Medulla oblongata (tissue), 1 donor: ENCODE measurements around the gene NFS1.
A peak's percentile ranks its signal among the peaks of the same experiment; 100 is the strongest.

Source experiments
- DNase-seq: peaks from one replicate; pipeline ENCODE4 v3.0.0-alpha.2; 2015; ENCODE audit errors: extremely low spot score

The NFS1 gene

GRCh38 chr20:35680452-35681183 lies 18.5 kb downstream of the NFS1 start:
- no peak for DNase-seq

- DNase-seq, result no peak
Observed at GRCh38 chr20:35674921-35675320, 24.2 kb downstream of the NFS1 start.

GRCh38 chr20:35673884-35674283 lies 25.3 kb downstream of the NFS1 start:
- no peak for DNase-seq

- no peak for DNase-seq
Observed at GRCh38 chr20:35669681-35670080, 29.5 kb downstream of the NFS1 start.

- DNase-seq, result no peak
Observed at GRCh38 chr20:35669221-35669620, 29.9 kb downstream of the NFS1 start.

GRCh38 chr20:35665949-35666288 lies 33.2 kb downstream of the NFS1 start:
- no peak for DNase-seq

GRCh38 chr20:35664466-35665206 lies 34.5 kb downstream of the NFS1 start, which contains the start of the genes CPNE1 and RBM12:
CPNE1 (minus strand) TSS chr20:35664900; CDS start chr20:35632923, 31,977 bp downstream.
RBM12 (minus strand) TSS chr20:35664900; CDS start chr20:35655322, 9,578 bp downstream.
- DNase-seq, result peak; percentile 94

- DNase-seq, result peak; percentile 51
Observed at GRCh38 chr20:35663516-35664465, 35.4 kb downstream of the NFS1 start.

- no peak for DNase-seq
Observed at GRCh38 chr20:35662551-35662950, 36.6 kb downstream of the NFS1 start.

- no peak for DNase-seq
Observed at GRCh38 chr20:35661908-35662307, 37.2 kb downstream of the NFS1 start.

- DNase-seq, result no peak
Observed at GRCh38 chr20:35661053-35661452, 38.1 kb downstream of the NFS1 start.

GRCh38 chr20:35660122-35660937 lies 38.8 kb downstream of the NFS1 start:
- no peak for DNase-seq

- DNase-seq, result no peak
Observed at GRCh38 chr20:35657271-35657670, 41.9 kb downstream of the NFS1 start.

GRCh38 chr20:35654415-35654814 lies 44.7 kb downstream of the NFS1 start:
- DNase-seq, result no peak

GRCh38 chr20:35653893-35654292 lies 45.3 kb downstream of the NFS1 start:
- no peak for DNase-seq

GRCh38 chr20:35653430-35653734 lies 45.8 kb downstream of the NFS1 start:
- DNase-seq, result no peak

GRCh38 chr20:35652641-35653429 lies 46.3 kb downstream of the NFS1 start:
- DNase-seq, result no peak

GRCh38 chr20:35651958-35652357 lies 47.2 kb downstream of the NFS1 start:
- no peak for DNase-seq

- DNase-seq, result no peak
Observed at GRCh38 chr20:35650632-35651031, 48.5 kb downstream of the NFS1 start.

- DNase-seq, result peak; percentile 32
Observed at GRCh38 chr20:35648836-35649235, 50.3 kb downstream of the NFS1 start.

- DNase-seq, result no peak
Observed at GRCh38 chr20:35644806-35645205, 54.3 kb downstream of the NFS1 start.
